Mesendoderm (in vitro differentiated cells): ENCODE results near the gene ARHGAP6.

Experiments used
- DNase-seq: peaks from one replicate; pipeline ENCODE4 v3.0.0; 2013
- H2AK5ac ChIP-seq: 2 replicates; pipeline ENCODE4 v1.6.1; 2013; ENCODE audit warnings: low read length, inconsistent platforms
- H2BK120ac ChIP-seq: 2 replicates; pipeline ENCODE4 v1.6.1; 2013; ENCODE audit warnings: low read depth, mild to moderate bottlenecking, low read length, moderate library complexity, mixed read lengths
- H2BK15ac ChIP-seq: replicated peaks from 2 replicates; pipeline ENCODE4 v1.6.1; 2013; ENCODE audit warnings: low read depth, mild to moderate bottlenecking, moderate library complexity
- H2BK5ac ChIP-seq: 2 replicates; pipeline ENCODE4 v1.6.1; 2013; ENCODE audit warnings: low read length, inconsistent platforms
- H3K18ac ChIP-seq: 2 replicates; pipeline ENCODE4 v1.6.1; 2013; ENCODE audit warnings: mild to moderate bottlenecking, low read length, mixed read lengths
- H3K23ac ChIP-seq: one replicate; pipeline ENCODE4 v1.6.1; 2013; ENCODE audit warnings: low read length
- H3K27ac ChIP-seq: 2 replicates; pipeline ENCODE4 v1.5.1; 2013; ENCODE audit warnings: low read depth, mild to moderate bottlenecking, inconsistent platforms, low read length, moderate library complexity
- H3K27me3 ChIP-seq: 2 replicates; pipeline ENCODE4 v1.6.1; 2013; ENCODE audit warnings: low read length, control low read depth, mild to moderate bottlenecking, inconsistent platforms; ENCODE audit not compliant: insufficient read depth, poor library complexity
- H3K36me3 ChIP-seq: 2 replicates; pipeline ENCODE4 v1.6.1; 2013; ENCODE audit warnings: low read length, inconsistent platforms; ENCODE audit not compliant: control insufficient read depth, insufficient read depth
- H3K4ac ChIP-seq: one replicate; pipeline ENCODE4 v1.6.1; 2013; ENCODE audit warnings: low read depth, mild to moderate bottlenecking, low read length, moderate library complexity
- H3K4me1 ChIP-seq: 2 replicates; pipeline ENCODE4 v1.6.1; 2013; ENCODE audit warnings: low read depth, low read length, inconsistent platforms; ENCODE audit not compliant: control insufficient read depth
- H3K4me2 ChIP-seq: 2 replicates; pipeline ENCODE4 v1.6.1; 2013; ENCODE audit warnings: low read length
- H3K4me3 ChIP-seq: 2 replicates; pipeline ENCODE4 v1.5.1; 2013; ENCODE audit warnings: mild to moderate bottlenecking, low read length
- H3K56ac ChIP-seq: one replicate; pipeline ENCODE4 v1.6.1; 2013; ENCODE audit warnings: low read length
- H3K79me1 ChIP-seq: 2 replicates; pipeline ENCODE4 v1.6.1; 2013; ENCODE audit warnings: low read length, inconsistent platforms
- H3K79me2 ChIP-seq: 2 replicates; pipeline ENCODE4 v1.6.1; 2013; ENCODE audit warnings: mild to moderate bottlenecking, low read length; ENCODE audit not compliant: control insufficient read depth, insufficient read depth
- H3K9ac ChIP-seq: 2 replicates; pipeline ENCODE4 v1.6.1; 2013; ENCODE audit warnings: low read length, inconsistent platforms
- H4K5ac ChIP-seq: one replicate; pipeline ENCODE4 v1.6.1; 2013; ENCODE audit warnings: low read length
- H4K8ac ChIP-seq: one replicate; pipeline ENCODE4 v1.6.1; 2013; ENCODE audit warnings: low read depth, mild to moderate bottlenecking, control low read depth, low read length, moderate library complexity
- WGBS: extraction: QIAGEN DNeasy Blood & Tissue Kit; methylation state at CpG from one replicate; pipeline ENCODE4 v1.1.7; 2013; ENCODE audit warnings: low lambda C conversion rate, missing lambda C conversion rate; ENCODE audit not compliant: insufficient coverage; ENCODE audit errors: extremely low coverage; 5-methylcytosine and 5-hydroxymethylcytosine counted together

The ARHGAP6 gene

GRCh38 chrX:11670316-11670715 is 4.6 kb upstream of the ARHGAP6 start:
- no peak overlapping the region for H3K18ac ChIP-seq
- no peak overlapping the region for H2AK5ac ChIP-seq
- no peaks in the 10 kb centered on the region for H3K79me2 ChIP-seq
- WGBS: no CpG with 5 or more reads among the region's 1 CpG
- no peak overlapping the region for H3K23ac ChIP-seq
- no peaks in the 10 kb centered on the region for H3K27me3 ChIP-seq
- H3K4ac ChIP-seq: no peak overlapping the region
- no peaks in the 10 kb centered on the region for H3K4me1 ChIP-seq
- no peak overlapping the region for H3K56ac ChIP-seq
- H4K5ac ChIP-seq: no peak overlapping the region
- H3K4me2 ChIP-seq: no peak overlapping the region
- DNase-seq: no peak
- H4K8ac ChIP-seq: no peak overlapping the region
- no peak overlapping the region for H3K4me3 ChIP-seq
- no peak overlapping the region for H2BK120ac ChIP-seq
- H3K27ac ChIP-seq: no peak overlapping the region
- H3K79me1 ChIP-seq: no peaks in the 10 kb centered on the region
- no peaks in the 10 kb centered on the region for H3K36me3 ChIP-seq
- no peak overlapping the region for H3K9ac ChIP-seq
- no peak overlapping the region for H2BK5ac ChIP-seq
- H2BK15ac ChIP-seq: no peak overlapping the region

GRCh38 chrX:11666952-11667685 is 1.4 kb upstream of the ARHGAP6 start:
- Histone ChIP-seq H3K56ac (no peak overlapping the region), H2BK120ac (no peak overlapping the region), H3K36me3 (no peaks in the 10 kb centered on the region), H3K27me3 (peaks cover 2% of the 10 kb centered on the region), H3K4me2 (no peak overlapping the region), H3K18ac (no peak overlapping the region), H4K5ac (no peak overlapping the region), H2BK15ac (no peak overlapping the region), H3K23ac (no peak overlapping the region), H3K79me2 (no peaks in the 10 kb centered on the region), H2AK5ac (no peak overlapping the region), H3K4ac (no peak overlapping the region), H2BK5ac (no peak overlapping the region), H4K8ac (no peak overlapping the region), H3K4me3 (no peak overlapping the region), H3K79me1 (no peaks in the 10 kb centered on the region), H3K9ac (no peak overlapping the region), H3K27ac (no peak overlapping the region), H3K4me1 (no peaks in the 10 kb centered on the region)
- WGBS: no CpG with 5 or more reads among the region's 12 CpGs
- no peak for DNase-seq

- Histone ChIP-seq H3K9ac (no peak overlapping the region), H3K23ac (no peak overlapping the region), H2AK5ac (no peak overlapping the region), H4K5ac (no peak overlapping the region), H3K4me2 (no peak overlapping the region), H2BK15ac (no peak overlapping the region), H3K79me2 (no peaks in the 10 kb centered on the region), H3K36me3 (no peaks in the 10 kb centered on the region), H2BK120ac (no peak overlapping the region), H3K56ac (no peak overlapping the region), H3K27me3 (peaks cover 2% of the 10 kb centered on the region), H4K8ac (no peak overlapping the region), H3K27ac (no peak overlapping the region), H3K4me1 (no peaks in the 10 kb centered on the region), H3K18ac (no peak overlapping the region), H3K79me1 (no peaks in the 10 kb centered on the region), H3K4ac (no peak overlapping the region), H2BK5ac (no peak overlapping the region), H3K4me3 (no peak overlapping the region)
- WGBS: no CpG with 5 or more reads among the region's 24 CpGs
- peak; percentile 53 for DNase-seq
Observed at GRCh38 chrX:11666164-11666563, 444 bp upstream of the ARHGAP6 start.

GRCh38 chrX:11664211-11665167 is 1.2 kb downstream of the ARHGAP6 start:
- H2AK5ac ChIP-seq: no peak overlapping the region
- H3K4me3 ChIP-seq: no peak overlapping the region
- no peaks in the 10 kb centered on the region for H3K79me2 ChIP-seq
- H3K36me3 ChIP-seq: no peaks in the 10 kb centered on the region
- H3K9ac ChIP-seq: peak overlapping the region; percentile 54
- DNase-seq: peak; percentile 16
- peak overlapping the region; percentile 65 for H3K56ac ChIP-seq
- no CpG with 5 or more reads among the region's 73 CpGs for WGBS
- no peaks in the 10 kb centered on the region for H3K79me1 ChIP-seq
- H3K23ac ChIP-seq: no peak overlapping the region
- H3K18ac ChIP-seq: no peak overlapping the region
- no peak overlapping the region for H2BK15ac ChIP-seq
- no peak overlapping the region for H4K5ac ChIP-seq
- no peak overlapping the region for H3K27ac ChIP-seq
- H3K4ac ChIP-seq: no peak overlapping the region
- peaks cover 2% of the 10 kb centered on the region for H3K27me3 ChIP-seq
- H3K4me1 ChIP-seq: no peaks in the 10 kb centered on the region
- H3K4me2 ChIP-seq: peak overlapping the region; percentile 50
- no peak overlapping the region for H2BK120ac ChIP-seq
- no peak overlapping the region for H4K8ac ChIP-seq
- no peak overlapping the region for H2BK5ac ChIP-seq

GRCh38 chrX:11663875-11664210 is 1.9 kb downstream of the ARHGAP6 start:
- Histone ChIP-seq H4K8ac (no peak overlapping the region), H3K27ac (no peak overlapping the region), H4K5ac (no peak overlapping the region), H3K36me3 (no peaks in the 10 kb centered on the region), H3K4me2 (no peak overlapping the region), H2BK5ac (no peak overlapping the region), H3K79me1 (no peaks in the 10 kb centered on the region), H2BK15ac (no peak overlapping the region), H3K4me3 (no peak overlapping the region), H3K23ac (no peak overlapping the region), H3K4ac (no peak overlapping the region), H3K18ac (no peak overlapping the region), H2BK120ac (no peak overlapping the region), H3K9ac (no peak overlapping the region), H3K27me3 (peaks cover 2% of the 10 kb centered on the region), H3K56ac (no peak overlapping the region), H3K79me2 (no peaks in the 10 kb centered on the region), H3K4me1 (no peaks in the 10 kb centered on the region), H2AK5ac (no peak overlapping the region)
- WGBS: no CpG with 5 or more reads among the region's 6 CpGs
- DNase-seq: peak; percentile 9
